GM19397 (cell line): ENCODE data around the gene RFXANK.

Source experiments
- ATAC-seq: cut with Tn5 transposase; IDR thresholded peaks from one replicate; pipeline ENCODE4 v1.9.1; 2021; ENCODE audit warnings: mild to moderate bottlenecking, moderate library complexity; ENCODE audit not compliant: unreplicated experiment

RFXANK gene

DNA sequence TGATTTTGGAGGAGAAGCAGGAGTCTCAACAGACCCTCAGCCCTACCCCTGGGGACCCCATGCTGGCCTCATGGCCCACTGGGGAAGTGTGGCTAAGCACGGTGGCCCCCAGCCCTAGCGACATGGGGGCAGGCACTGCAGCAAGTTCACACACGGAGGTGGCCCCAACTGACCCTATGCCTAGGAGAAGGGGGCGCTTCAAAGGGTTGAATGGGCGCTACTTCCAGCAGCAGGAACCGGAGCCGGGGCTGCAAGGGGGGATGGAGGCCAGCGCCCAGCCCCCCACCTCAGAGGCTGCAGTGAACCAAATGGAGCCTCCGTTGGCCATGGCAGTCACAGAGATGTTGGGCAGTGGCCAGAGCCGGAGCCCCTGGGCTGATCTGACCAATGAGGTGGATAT lies 34.6 kb downstream of the RFXANK start:
- ATAC-seq = no peak

GRCh38 chr19:19227217-19227616 lies 35.2 kb downstream of the RFXANK start:
- ATAC-seq = no peak

- no peak for ATAC-seq
Measured at GRCh38 chr19:19229701-19230100, 37.6 kb downstream of the RFXANK start.

DNA sequence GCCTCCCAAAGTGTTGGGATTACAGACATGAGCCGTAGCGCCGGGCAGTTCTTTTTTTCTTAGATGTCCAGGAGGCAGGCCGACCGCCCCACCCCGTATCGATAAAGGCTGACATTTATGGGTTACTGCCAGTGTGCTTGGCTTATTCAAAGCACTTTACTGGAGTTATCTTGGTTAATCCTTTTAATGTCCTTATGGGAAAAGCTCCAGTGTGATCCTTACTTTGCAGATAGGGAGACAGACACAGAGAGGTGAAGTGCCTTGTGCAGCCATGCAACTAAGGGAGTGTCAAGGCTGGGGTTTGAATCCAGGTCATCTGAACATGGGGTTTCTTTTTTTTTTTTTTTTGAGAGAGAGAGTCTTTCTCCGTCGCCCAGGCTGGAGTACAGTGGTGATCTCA lies 38.9 kb downstream of the RFXANK start:
- no peak for ATAC-seq

DNA sequence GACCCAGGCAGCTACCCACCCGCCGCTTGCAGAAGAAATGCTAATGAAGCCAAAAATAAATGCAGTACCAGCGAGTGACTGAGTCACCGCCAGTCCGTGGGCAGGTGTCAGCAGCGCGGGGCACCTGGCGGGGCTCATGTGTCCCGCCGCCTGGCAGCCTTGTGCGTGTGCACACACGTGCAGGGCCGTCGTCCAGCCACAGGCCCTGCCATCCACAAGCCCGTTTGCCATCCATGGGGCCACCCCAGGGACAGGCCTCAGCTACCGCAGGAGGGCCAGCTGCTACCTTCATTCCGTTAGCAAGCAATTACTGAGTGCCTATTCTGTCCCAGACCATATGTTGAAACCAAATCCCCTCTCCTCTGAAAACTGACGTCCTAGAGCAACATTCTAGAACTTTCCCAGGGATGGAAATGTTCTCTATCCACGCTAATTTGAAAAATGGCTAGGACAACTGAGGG lies 40.2 kb downstream of the RFXANK start:
- ATAC-seq = no peak

DNA sequence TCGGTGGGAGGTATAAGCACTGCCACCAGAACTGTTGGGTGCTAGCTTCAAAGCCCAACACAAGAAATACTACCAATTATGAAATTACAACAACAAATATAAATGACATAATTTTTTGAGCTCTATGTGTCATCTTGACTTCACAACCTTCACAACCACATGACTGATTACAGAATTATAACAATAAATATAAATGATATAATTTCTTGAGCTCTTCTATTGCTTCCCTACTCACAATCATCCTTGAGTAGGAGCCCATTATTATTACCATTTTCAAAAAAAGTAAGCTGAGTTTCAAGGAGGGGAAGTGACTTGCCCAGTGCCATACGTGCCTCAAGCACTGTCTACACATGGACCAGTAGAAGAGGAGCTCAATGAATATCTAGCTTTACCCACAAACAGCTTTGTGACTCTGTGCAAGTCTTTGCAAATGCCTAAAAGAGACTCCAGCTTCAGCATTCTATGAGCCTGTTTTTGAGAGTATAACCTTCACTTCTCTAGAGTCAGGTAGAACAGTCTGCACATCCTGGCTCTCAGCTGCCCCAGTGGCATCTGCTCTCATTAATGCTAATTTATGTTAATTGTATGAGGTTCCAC lies 42.3 kb downstream of the RFXANK start:
- no peak for ATAC-seq

- no peak for ATAC-seq
Measured at GRCh38 chr19:19236173-19236572, 44.1 kb downstream of the RFXANK start.

- ATAC-seq = no peak
Measured at GRCh38 chr19:19238126-19238894, 46.3 kb downstream of the RFXANK start.

- no peak for ATAC-seq
Measured at GRCh38 chr19:19239675-19240074, 47.6 kb downstream of the RFXANK start.

DNA sequence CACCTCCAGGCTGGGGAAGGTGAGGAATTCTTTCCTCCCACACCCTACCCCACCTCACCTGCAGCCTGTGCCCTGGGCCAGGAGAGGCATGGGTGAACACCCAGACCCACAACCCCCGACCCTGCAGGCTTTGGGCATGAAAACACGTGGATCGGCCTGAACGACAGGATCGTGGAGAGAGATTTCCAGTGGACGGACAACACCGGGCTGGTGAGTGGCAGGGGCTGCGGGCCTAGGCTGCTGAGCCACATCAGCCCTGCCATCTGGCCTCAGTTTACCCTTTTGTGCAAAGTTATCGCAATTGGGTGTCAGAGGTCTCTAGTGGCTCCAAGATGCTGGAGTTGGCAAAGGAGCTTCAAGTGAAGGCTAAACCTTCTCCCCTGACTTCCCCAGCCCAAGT lies 48.4 kb downstream of the RFXANK start:
- ATAC-seq = no peak

DNA sequence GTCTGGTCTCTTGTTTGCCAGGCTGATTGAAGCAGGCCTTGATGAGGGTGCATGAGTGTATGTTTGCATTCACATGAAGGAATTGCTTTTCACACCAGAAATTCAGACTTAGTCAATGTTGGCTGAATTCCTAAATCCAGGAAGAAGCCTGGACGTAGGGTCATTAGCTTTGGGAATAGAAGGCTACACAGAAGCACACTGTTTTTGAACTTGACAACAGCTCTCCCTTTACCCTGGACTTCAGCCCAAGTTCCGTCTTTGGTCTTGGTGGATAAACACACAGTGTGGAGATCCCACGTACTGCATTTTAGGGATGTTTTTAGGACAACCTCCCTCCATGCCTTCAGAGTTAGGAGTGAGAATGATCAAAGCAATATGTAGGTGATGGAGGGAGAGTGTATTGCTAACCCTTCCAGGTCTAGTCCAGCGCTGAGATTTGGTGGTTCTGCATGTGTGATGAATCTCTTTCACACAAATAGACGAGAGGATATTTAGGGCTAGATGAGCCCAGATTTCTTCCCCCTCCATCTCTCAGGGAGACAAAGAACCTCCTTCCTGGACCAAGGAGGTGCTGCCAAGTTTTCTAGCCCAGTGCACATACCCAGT lies 58.2 kb downstream of the RFXANK start:
- no peak for ATAC-seq
